ENCODE results near the gene PLCG1.

PLCG1 gene

DNA sequence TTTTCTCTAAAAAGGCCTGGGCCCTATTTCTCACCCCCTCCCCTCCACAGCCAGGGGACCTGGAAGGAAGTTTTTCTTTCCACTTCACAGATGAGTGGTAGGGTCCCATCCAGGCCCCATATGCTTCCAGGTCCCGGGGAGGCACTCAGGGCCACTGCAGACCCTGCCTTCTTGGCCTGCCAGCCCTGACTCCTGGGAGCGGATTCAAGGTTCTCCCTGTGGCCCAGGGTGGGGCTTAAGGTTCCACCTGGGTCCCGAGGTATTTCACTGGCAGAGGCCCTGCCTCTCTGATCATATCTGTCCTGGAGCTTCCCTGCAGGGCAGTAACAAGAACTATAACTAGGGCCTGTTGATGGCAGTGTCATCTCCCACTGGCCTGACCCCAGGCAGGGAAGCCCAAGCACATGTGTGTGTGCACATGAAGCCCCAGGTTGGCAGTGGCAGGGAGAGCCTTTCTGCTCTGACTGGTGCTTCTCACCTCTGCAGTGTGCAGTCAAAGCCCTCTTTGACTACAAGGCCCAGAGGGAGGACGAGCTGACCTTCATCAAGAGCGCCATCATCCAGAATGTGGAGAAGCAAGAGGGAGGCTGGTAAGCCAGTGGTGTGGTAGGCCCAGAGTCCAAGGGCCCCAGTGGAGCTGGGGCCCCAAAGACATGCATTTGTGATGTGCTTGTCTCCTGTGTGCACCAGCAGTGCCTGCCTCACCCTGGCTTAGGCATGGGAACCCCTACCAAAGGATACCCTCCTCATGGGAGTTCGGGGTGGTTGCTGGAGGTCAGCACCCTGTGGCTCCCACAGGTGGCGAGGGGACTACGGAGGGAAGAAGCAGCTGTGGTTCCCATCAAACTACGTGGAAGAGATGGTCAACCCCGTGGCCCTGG is 31.2 kb downstream of the PLCG1 start:
- TF ChIP-seq, protein P1, sequence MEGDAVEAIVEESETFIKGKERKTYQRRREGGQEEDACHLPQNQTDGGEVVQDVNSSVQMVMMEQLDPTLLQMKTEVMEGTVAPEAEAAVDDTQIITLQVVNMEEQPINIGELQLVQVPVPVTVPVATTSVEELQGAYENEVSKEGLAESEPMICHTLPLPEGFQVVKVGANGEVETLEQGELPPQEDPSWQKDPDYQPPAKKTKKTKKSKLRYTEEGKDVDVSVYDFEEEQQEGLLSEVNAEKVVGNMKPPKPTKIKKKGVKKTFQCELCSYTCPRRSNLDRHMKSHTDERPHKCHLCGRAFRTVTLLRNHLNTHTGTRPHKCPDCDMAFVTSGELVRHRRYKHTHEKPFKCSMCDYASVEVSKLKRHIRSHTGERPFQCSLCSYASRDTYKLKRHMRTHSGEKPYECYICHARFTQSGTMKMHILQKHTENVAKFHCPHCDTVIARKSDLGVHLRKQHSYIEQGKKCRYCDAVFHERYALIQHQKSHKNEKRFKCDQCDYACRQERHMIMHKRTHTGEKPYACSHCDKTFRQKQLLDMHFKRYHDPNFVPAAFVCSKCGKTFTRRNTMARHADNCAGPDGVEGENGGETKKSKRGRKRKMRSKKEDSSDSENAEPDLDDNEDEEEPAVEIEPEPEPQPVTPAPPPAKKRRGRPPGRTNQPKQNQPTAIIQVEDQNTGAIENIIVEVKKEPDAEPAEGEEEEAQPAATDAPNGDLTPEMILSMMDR (IDR thresholded peaks at IDR 0.05; ENCODE audit: low read depth, low read length, missing control alignments) = no peak
- no peak for DNase-seq (ENCODE audit: extremely low read depth, low read depth)
- H3K4me3 ChIP-seq (replicated peaks; ENCODE audit: low read depth, low read length) = no peak overlapping the region

- TF ChIP-seq, protein P1 (IDR thresholded peaks at IDR 0.05; ENCODE audit: low read depth, low read length, missing control alignments) = no peak
- H3K4me3 ChIP-seq (replicated peaks; ENCODE audit: low read depth, low read length) = no peak overlapping the region
- no peak for DNase-seq (ENCODE audit: extremely low read depth, low read depth)
These were observed 31.9 kb downstream of the PLCG1 start for GRCh38 chr20:41169162-41169690.

DNA sequence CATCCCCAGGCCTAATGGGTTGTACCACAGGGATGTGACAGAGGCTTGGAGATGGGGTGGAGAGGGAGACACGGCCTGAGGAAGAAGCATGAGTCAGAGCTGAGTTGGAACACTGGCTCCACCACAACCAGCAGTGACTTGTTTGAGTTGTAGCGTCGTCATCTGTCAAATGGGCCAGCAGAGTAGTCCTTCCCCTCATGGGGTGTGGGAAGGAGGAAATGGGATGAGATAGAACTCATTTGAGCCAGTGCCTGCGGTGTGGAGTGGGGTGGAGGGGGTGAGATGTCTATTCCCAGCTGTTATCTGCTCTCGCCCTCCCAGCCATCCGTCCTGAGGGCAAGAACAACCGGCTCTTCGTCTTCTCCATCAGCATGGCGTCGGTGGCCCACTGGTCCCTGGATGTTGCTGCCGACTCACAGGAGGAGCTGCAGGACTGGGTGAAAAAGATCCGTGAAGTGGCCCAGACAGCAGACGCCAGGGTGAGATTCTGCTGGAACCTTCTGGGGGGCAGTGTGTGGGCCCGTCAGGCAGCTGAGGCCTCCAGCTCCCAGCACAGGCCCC is 32.5 kb downstream of the PLCG1 start:
- H3K4me3 ChIP-seq (replicated peaks; ENCODE audit: low read depth, low read length) = no peak overlapping the region
- TF ChIP-seq, protein P1 (IDR thresholded peaks at IDR 0.05; ENCODE audit: low read depth, low read length, missing control alignments) = no peak
- DNase-seq (ENCODE audit: extremely low read depth, low read depth) = peak; percentile 30

- H3K4me3 ChIP-seq (replicated peaks; ENCODE audit: low read depth, low read length) = no peak overlapping the region
- TF ChIP-seq, protein P1 (IDR thresholded peaks at IDR 0.05; ENCODE audit: low read depth, low read length, missing control alignments) = no peak
- no peak for DNase-seq (ENCODE audit: extremely low read depth, low read depth)
These were observed 33.2 kb downstream of the PLCG1 start for GRCh38 chr20:41170386-41171105.

GRCh38 chr20:41171736-41172295 is 34.5 kb downstream of the PLCG1 start:
- H3K4me3 ChIP-seq (replicated peaks; ENCODE audit: low read depth, low read length) = no peak overlapping the region
- TF ChIP-seq, protein P1 (IDR thresholded peaks at IDR 0.05; ENCODE audit: low read depth, low read length, missing control alignments) = no peak
- DNase-seq (ENCODE audit: extremely low read depth, low read depth) = no peak

DNA sequence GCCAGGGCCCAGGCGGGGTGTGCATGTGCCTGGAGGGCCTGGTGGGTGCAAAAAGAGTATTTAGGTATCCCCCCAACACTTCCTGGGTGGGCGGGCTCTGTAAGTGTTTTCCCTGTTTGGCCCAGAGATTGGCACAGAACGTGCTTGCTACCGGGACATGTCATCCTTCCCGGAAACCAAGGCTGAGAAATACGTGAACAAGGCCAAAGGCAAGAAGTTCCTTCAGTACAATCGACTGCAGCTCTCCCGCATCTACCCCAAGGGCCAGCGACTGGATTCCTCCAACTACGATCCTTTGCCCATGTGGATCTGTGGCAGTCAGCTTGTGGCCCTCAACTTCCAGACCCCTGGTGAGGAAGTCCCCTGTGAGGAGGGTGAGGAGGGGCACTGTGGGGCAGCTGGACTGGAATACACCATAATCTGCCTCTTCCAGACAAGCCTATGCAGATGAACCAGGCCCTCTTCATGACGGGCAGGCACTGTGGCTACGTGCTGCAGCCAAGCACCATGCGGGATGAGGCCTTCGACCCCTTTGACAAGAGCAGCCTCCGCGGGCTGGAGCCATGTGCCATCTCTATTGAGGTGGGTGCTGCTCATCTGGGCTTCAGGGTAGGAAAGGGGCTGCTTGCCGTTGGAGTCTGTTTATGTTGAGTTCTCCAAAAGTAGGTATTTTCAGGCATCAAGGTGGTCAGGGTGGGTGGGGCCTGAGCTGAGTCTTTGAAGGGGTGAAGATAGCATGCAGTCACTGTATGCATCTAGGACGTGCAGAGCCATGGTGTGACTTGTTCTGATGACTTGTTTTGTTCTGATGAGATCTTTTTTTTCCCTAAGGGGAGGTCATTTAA is 35.2 kb downstream of the PLCG1 start:
- H3K4me3 ChIP-seq (replicated peaks; ENCODE audit: low read depth, low read length) = no peak overlapping the region
- TF ChIP-seq, protein P1 (IDR thresholded peaks at IDR 0.05; ENCODE audit: low read depth, low read length, missing control alignments) = no peak
- no peak for DNase-seq (ENCODE audit: extremely low read depth, low read depth)

Data from HFF-Myc (cell line).